SK-N-SH treated with all-trans-retinoic acid at 6 μM for 48 hours (cell line): Measurements from ENCODE around the gene FAM185A.

ENCODE experiments used
- ATAC-seq: fragments of 200-7000 bp; cut with Tn5 transposase; 3 replicates; pipeline ENCODE4 v1.9.1; 2020; ENCODE audit warnings: mild to moderate bottlenecking, moderate library complexity
- ARNTL ChIP-seq: fragments of 450-650 bp; formaldehyde crosslinking; IDR thresholded peaks from 2 replicates; pipeline ENCODE4 v1.5.0; 2020; ENCODE audit warnings: low read depth, mild to moderate bottlenecking, moderate library complexity, borderline replicate concordance
- BACH2 ChIP-seq: fragments of 250-450 bp; sonication (Bioruptor Pico); IDR thresholded peaks from 2 replicates; pipeline ENCODE4 v1.9.0; 2021; ENCODE audit warnings: mild to moderate bottlenecking, borderline replicate concordance
- CSDC2 ChIP-seq: fragments of 250-450 bp; sonication (Bioruptor Pico); IDR thresholded peaks from 2 replicates; pipeline ENCODE4 v1.5.0; 2020; ENCODE audit warnings: mild to moderate bottlenecking, moderate library complexity
- ESRRG ChIP-seq: fragments of 250-450 bp; sonication (Bioruptor Pico); IDR thresholded peaks from 2 replicates; pipeline ENCODE4 v1.6.1; 2021; ENCODE audit warnings: mild to moderate bottlenecking
- GLIS3 ChIP-seq: fragments of 250-450 bp; sonication (Bioruptor Pico); IDR thresholded peaks from 2 replicates; pipeline ENCODE4 v1.5.0; 2020; ENCODE audit warnings: mild to moderate bottlenecking, moderate library complexity
- ISL1 ChIP-seq: fragments of 250-450 bp; sonication (Bioruptor Pico); IDR thresholded peaks from 2 replicates; pipeline ENCODE4 v2.1.2; 2022; ENCODE audit warnings: mild to moderate bottlenecking, moderate library complexity
- OSR1 ChIP-seq: fragments of 250-450 bp; sonication (Bioruptor Pico); IDR thresholded peaks from 2 replicates; pipeline ENCODE4 v1.8.0; 2022; ENCODE audit warnings: moderate library complexity, mild to moderate bottlenecking, inconsistent platforms
- PPARA ChIP-seq: fragments of 250-450 bp; sonication (Bioruptor Pico); IDR thresholded peaks from 2 replicates; pipeline ENCODE4 v1.5.0; 2020; ENCODE audit warnings: mild to moderate bottlenecking, borderline replicate concordance
- RARB ChIP-seq: fragments of 250-450 bp; sonication (Bioruptor Pico); IDR thresholded peaks from 2 replicates; pipeline ENCODE4 v1.8.0; 2021; ENCODE audit warnings: mild to moderate bottlenecking, moderate library complexity
- SNAI2 ChIP-seq: fragments of 250-450 bp; sonication (Bioruptor Pico); IDR thresholded peaks from 2 replicates; pipeline ENCODE4 v1.5.0; 2020; ENCODE audit warnings: mild to moderate bottlenecking, moderate library complexity
- TCF4 ChIP-seq: fragments of 250-450 bp; sonication (Bioruptor Pico); IDR thresholded peaks from 2 replicates; pipeline ENCODE4 v1.8.0; 2021; ENCODE audit warnings: mild to moderate bottlenecking, moderate library complexity, borderline replicate concordance
- TOX ChIP-seq: fragments of 250-450 bp; sonication (Bioruptor Pico); IDR thresholded peaks from 2 replicates; pipeline ENCODE4 v1.8.0; 2021; ENCODE audit warnings: mild to moderate bottlenecking, moderate library complexity, borderline replicate concordance
- ZC3H10 ChIP-seq: fragments of 250-450 bp; sonication (Bioruptor Pico); IDR thresholded peaks from 2 replicates; pipeline ENCODE4 v1.5.1; 2021; ENCODE audit warnings: mild to moderate bottlenecking, moderate library complexity
- ZFP3 ChIP-seq: fragments of 250-450 bp; sonication (Bioruptor Pico); IDR thresholded peaks from 2 replicates; pipeline ENCODE4 v1.5.0; 2020; ENCODE audit warnings: mild to moderate bottlenecking, moderate library complexity
- ZFP30 ChIP-seq: fragments of 450-650 bp; formaldehyde crosslinking; IDR thresholded peaks from 2 replicates; pipeline ENCODE4 v1.5.0; 2022; ENCODE audit warnings: mild to moderate bottlenecking, moderate library complexity
- ZNF565 ChIP-seq: fragments of 450-650 bp; formaldehyde crosslinking; conservative IDR thresholded peaks from 2 replicates; pipeline ENCODE4 v1.5.0; 2020; ENCODE audit warnings: low read depth, mild to moderate bottlenecking, moderate library complexity
- ZNF70 ChIP-seq: fragments of 450-650 bp; formaldehyde crosslinking; IDR thresholded peaks from 2 replicates; pipeline ENCODE4 v1.5.0; 2020; ENCODE audit warnings: mild to moderate bottlenecking, moderate library complexity
- ZNF8 ChIP-seq: fragments of 450-650 bp; formaldehyde crosslinking; IDR thresholded peaks from 2 replicates; pipeline ENCODE4 v1.5.0; 2020; ENCODE audit warnings: mild to moderate bottlenecking, moderate library complexity
- TF ChIP-seq, protein P1 (sequence below): fragments of 250-450 bp; sonication (Bioruptor Pico); IDR thresholded peaks from 2 replicates; pipeline ENCODE4 v1.5.1; 2020; ENCODE audit warnings: low read depth, mild to moderate bottlenecking, moderate library complexity
- TF ChIP-seq, protein P2 (sequence below): fragments of 250-450 bp; sonication (Bioruptor Pico); IDR thresholded peaks from 2 replicates; pipeline ENCODE4 v1.8.0; 2020; ENCODE audit warnings: mild to moderate bottlenecking, moderate library complexity, borderline replicate concordance
- TF ChIP-seq, protein P3 (sequence below): fragments of 250-450 bp; sonication (Bioruptor Pico); IDR thresholded peaks from 2 replicates; pipeline ENCODE4 v1.5.0; 2020; ENCODE audit warnings: mild to moderate bottlenecking, moderate library complexity
- TF ChIP-seq, protein P4 (sequence below): fragments of 250-450 bp; sonication (Bioruptor Pico); IDR thresholded peaks from 2 replicates; pipeline ENCODE4 v1.8.0; 2021; ENCODE audit warnings: low read depth, mild to moderate bottlenecking, moderate library complexity, borderline replicate concordance
- TF ChIP-seq, protein P5 (sequence below): fragments of 250-450 bp; sonication (Bioruptor Pico); IDR thresholded peaks from 2 replicates; pipeline ENCODE4 v1.5.1; 2021; ENCODE audit warnings: mild to moderate bottlenecking, moderate library complexity

Gene FAM185A

DNA sequence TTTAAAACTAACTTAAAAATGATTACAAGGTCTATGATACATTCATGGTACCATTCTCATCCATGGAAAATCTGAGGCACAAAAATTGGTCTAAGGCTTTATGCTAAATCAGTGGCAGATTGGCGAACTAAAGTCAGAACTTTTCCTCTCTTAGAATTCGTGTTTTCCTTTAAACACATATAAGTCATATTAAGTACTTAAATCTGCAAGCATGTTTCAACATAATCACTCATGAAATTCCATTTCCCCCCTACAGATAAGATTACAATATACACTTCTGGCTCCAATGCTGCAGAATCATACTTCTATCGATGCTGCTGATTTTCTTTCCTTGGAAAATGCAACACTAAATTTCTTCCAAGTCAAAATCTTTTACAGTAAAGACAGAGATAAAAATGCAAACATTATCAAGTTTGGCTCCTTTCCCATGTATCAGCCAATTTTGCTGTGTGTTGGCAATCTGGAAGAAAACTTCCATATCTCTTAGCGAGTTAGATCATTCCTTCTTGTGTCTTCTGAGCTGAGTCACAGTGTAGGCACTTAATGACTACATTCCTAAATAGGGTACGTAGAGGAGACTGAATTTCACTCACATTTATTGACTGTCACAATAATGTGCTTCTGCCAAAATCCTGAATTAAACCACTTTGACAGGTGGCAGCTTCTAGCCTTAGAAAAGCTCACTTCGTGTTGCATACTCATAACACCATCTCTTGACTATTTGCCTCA, 87.6 kb downstream of the FAM185A start:
- TF ChIP-seq, protein P1, sequence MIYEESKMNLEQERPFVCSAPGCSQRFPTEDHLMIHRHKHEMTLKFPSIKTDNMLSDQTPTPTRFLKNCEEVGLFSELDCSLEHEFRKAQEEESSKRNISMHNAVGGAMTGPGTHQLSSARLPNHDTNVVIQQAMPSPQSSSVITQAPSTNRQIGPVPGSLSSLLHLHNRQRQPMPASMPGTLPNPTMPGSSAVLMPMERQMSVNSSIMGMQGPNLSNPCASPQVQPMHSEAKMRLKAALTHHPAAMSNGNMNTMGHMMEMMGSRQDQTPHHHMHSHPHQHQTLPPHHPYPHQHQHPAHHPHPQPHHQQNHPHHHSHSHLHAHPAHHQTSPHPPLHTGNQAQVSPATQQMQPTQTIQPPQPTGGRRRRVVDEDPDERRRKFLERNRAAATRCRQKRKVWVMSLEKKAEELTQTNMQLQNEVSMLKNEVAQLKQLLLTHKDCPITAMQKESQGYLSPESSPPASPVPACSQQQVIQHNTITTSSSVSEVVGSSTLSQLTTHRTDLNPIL: peak; percentile 99
- TF ChIP-seq BACH2 (CRISPR knock-in tag) (no peak), ISL1 (CRISPR knock-in tag) (peak; percentile 98), TOX (CRISPR knock-in tag) (no peak), ZNF8 (no peak), ZC3H10 (no peak), ZNF565 (CRISPR knock-in tag) (no peak), TCF4 (no peak), ZFP30 (CRISPR knock-in tag) (no peak), ESRRG (CRISPR knock-in tag) (no peak), OSR1 (CRISPR knock-in tag) (no peak), RARB (CRISPR knock-in tag) (no peak), ZFP3 (peak; percentile 58; the same call in 1 of the 2 replicates), SNAI2 (peak; percentile 90), ZNF70 (CRISPR knock-in tag) (no peak), PPARA (CRISPR knock-in tag) (no peak), ARNTL (CRISPR knock-in tag) (no peak), CSDC2 (no peak), GLIS3 (CRISPR knock-in tag) (0 out of 2 replicates have a peak, but pooled peaks have one; percentile 46)
- TF ChIP-seq, protein P2, sequence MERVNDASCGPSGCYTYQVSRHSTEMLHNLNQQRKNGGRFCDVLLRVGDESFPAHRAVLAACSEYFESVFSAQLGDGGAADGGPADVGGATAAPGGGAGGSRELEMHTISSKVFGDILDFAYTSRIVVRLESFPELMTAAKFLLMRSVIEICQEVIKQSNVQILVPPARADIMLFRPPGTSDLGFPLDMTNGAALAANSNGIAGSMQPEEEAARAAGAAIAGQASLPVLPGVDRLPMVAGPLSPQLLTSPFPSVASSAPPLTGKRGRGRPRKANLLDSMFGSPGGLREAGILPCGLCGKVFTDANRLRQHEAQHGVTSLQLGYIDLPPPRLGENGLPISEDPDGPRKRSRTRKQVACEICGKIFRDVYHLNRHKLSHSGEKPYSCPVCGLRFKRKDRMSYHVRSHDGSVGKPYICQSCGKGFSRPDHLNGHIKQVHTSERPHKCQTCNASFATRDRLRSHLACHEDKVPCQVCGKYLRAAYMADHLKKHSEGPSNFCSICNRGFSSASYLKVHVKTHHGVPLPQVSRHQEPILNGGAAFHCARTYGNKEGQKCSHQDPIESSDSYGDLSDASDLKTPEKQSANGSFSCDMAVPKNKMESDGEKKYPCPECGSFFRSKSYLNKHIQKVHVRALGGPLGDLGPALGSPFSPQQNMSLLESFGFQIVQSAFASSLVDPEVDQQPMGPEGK: peak; percentile 70
- TF ChIP-seq, protein P3, sequence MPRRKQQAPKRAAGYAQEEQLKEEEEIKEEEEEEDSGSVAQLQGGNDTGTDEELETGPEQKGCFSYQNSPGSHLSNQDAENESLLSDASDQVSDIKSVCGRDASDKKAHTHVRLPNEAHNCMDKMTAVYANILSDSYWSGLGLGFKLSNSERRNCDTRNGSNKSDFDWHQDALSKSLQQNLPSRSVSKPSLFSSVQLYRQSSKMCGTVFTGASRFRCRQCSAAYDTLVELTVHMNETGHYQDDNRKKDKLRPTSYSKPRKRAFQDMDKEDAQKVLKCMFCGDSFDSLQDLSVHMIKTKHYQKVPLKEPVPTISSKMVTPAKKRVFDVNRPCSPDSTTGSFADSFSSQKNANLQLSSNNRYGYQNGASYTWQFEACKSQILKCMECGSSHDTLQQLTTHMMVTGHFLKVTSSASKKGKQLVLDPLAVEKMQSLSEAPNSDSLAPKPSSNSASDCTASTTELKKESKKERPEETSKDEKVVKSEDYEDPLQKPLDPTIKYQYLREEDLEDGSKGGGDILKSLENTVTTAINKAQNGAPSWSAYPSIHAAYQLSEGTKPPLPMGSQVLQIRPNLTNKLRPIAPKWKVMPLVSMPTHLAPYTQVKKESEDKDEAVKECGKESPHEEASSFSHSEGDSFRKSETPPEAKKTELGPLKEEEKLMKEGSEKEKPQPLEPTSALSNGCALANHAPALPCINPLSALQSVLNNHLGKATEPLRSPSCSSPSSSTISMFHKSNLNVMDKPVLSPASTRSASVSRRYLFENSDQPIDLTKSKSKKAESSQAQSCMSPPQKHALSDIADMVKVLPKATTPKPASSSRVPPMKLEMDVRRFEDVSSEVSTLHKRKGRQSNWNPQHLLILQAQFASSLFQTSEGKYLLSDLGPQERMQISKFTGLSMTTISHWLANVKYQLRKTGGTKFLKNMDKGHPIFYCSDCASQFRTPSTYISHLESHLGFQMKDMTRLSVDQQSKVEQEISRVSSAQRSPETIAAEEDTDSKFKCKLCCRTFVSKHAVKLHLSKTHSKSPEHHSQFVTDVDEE (CRISPR knock-in tag): no peak; the same call in 1 of the 2 replicates
- TF ChIP-seq, protein P4, sequence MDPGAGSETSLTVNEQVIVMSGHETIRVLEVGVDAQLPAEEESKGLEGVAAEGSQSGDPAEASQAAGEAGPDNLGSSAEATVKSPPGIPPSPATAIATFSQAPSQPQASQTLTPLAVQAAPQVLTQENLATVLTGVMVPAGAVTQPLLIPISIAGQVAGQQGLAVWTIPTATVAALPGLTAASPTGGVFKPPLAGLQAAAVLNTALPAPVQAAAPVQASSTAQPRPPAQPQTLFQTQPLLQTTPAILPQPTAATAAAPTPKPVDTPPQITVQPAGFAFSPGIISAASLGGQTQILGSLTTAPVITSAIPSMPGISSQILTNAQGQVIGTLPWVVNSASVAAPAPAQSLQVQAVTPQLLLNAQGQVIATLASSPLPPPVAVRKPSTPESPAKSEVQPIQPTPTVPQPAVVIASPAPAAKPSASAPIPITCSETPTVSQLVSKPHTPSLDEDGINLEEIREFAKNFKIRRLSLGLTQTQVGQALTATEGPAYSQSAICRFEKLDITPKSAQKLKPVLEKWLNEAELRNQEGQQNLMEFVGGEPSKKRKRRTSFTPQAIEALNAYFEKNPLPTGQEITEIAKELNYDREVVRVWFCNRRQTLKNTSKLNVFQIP: 0 out of 2 replicates have a peak, but pooled peaks have one; percentile 9
- TF ChIP-seq, protein P5, sequence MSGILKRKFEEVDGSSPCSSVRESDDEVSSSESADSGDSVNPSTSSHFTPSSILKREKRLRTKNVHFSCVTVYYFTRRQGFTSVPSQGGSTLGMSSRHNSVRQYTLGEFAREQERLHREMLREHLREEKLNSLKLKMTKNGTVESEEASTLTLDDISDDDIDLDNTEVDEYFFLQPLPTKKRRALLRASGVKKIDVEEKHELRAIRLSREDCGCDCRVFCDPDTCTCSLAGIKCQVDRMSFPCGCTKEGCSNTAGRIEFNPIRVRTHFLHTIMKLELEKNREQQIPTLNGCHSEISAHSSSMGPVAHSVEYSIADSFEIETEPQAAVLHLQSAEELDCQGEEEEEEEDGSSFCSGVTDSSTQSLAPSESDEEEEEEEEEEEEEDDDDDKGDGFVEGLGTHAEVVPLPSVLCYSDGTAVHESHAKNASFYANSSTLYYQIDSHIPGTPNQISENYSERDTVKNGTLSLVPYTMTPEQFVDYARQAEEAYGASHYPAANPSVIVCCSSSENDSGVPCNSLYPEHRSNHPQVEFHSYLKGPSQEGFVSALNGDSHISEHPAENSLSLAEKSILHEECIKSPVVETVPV (CRISPR knock-in tag): 0 out of 2 replicates have a peak, but pooled peaks have one; percentile 14

DNA sequence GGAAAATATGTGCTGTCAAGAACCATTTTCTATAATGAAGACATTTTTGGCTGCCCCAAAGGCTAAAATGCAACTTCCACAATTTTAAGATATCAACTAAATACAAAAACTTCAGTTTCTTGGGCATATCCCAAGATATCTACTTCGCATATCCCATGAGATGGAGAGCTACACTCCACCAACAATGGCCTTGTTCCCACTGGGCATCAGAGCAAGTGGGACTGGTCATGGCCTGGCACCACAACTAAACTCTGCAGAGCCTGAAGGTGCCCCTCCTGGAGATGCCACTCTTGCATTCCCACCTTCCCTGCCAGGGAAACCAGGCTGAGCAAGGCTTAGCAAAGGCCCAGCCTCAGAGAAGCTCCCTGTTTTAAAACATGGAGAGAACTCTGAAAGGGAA, 88.2 kb downstream of the FAM185A start:
- no peak for TF ChIP-seq ZC3H10
- TF ChIP-seq BACH2 (CRISPR knock-in tag): no peak
- TF ChIP-seq CSDC2: peak; percentile 80; the same call in 1 of the 2 replicates
- TF ChIP-seq, protein P5 (CRISPR knock-in tag): 0 out of 2 replicates have a peak, but pooled peaks have one; percentile 3
- TF ChIP-seq ZFP30 (CRISPR knock-in tag): no peak
- peak; percentile 36 for ATAC-seq

More for the DNA sequence above, 87.6 kb downstream of the FAM185A start:
- peak; percentile 84 for ATAC-seq
